HG03103 (cell line): ENCODE data around the gene RNF11.
"Not testable (repeated sequence)": the region's sequence is repeated elsewhere in the genome, so short reads cannot be mapped to it uniquely, and the experiment has no call there.

ENCODE experiments used
- ATAC-seq: cut with Tn5 transposase; IDR thresholded peaks from one replicate; pipeline ENCODE4 v1.9.1; 2021; ENCODE audit warnings: low read depth; ENCODE audit not compliant: unreplicated experiment

The RNF11 gene

GRCh38 chr1:51235673-51236530 is at the start of gene RNF11:
Gene RNF11, plus strand, starts transcription at chr1:51236273. Its CDS starts 484 bp downstream, at chr1:51236757.
- peak; percentile 74 for ATAC-seq

- no peak for ATAC-seq
Observed at GRCh38 chr1:51188230-51188629, 47.8 kb upstream of the RNF11 start.

- no peak for ATAC-seq
Observed at GRCh38 chr1:51189421-51190073, 46.5 kb upstream of the RNF11 start.

GRCh38 chr1:51190961-51191360 is 45.1 kb upstream of the RNF11 start:
- ATAC-seq: no peak

GRCh38 chr1:51192213-51192843 is 43.7 kb upstream of the RNF11 start:
- ATAC-seq: no peak

- no peak for ATAC-seq
Observed at GRCh38 chr1:51193564-51193963, 42.5 kb upstream of the RNF11 start.

GRCh38 chr1:51203121-51203873 is 32.8 kb upstream of the RNF11 start:
- ATAC-seq: peak; percentile 68

GRCh38 chr1:51203874-51204245 is 32.2 kb upstream of the RNF11 start:
- no peak for ATAC-seq

- ATAC-seq: no peak
Observed at GRCh38 chr1:51210055-51210454, 26.0 kb upstream of the RNF11 start.

GRCh38 chr1:51210676-51211075 is 25.4 kb upstream of the RNF11 start:
- ATAC-seq: no peak

GRCh38 chr1:51214615-51215131 is 21.4 kb upstream of the RNF11 start:
- no peak for ATAC-seq

- no peak for ATAC-seq
Observed at GRCh38 chr1:51215169-51215568, 20.9 kb upstream of the RNF11 start.

GRCh38 chr1:51216631-51217030 is 19.4 kb upstream of the RNF11 start:
- no peak for ATAC-seq

GRCh38 chr1:51217101-51217500 is 19.0 kb upstream of the RNF11 start:
- no peak for ATAC-seq

- no peak for ATAC-seq
Observed at GRCh38 chr1:51218570-51218969, 17.5 kb upstream of the RNF11 start.

- no peak for ATAC-seq
Observed at GRCh38 chr1:51219022-51219421, 17.1 kb upstream of the RNF11 start.

GRCh38 chr1:51221529-51221928 is 14.5 kb upstream of the RNF11 start:
- ATAC-seq: not testable (repeated sequence)

- no peak for ATAC-seq
Observed at GRCh38 chr1:51222136-51222787, 13.8 kb upstream of the RNF11 start.

- ATAC-seq: no peak
Observed at GRCh38 chr1:51222809-51223208, 13.3 kb upstream of the RNF11 start.

- ATAC-seq: no peak
Observed at GRCh38 chr1:51224255-51224654, 11.8 kb upstream of the RNF11 start.
